ENCODE measurements around the gene CEACAM18. TPM values are rescaled to one million over a fixed set of nuclear protein-coding genes. Genes with fewer than 3 reads are reported as not detected.

Gene CEACAM18
- total and polyA plus RNA-seq, 2 donors (not counting 3 experiments of a cell fraction or from before 2014, with no cell fraction given) = not detected

DNA sequence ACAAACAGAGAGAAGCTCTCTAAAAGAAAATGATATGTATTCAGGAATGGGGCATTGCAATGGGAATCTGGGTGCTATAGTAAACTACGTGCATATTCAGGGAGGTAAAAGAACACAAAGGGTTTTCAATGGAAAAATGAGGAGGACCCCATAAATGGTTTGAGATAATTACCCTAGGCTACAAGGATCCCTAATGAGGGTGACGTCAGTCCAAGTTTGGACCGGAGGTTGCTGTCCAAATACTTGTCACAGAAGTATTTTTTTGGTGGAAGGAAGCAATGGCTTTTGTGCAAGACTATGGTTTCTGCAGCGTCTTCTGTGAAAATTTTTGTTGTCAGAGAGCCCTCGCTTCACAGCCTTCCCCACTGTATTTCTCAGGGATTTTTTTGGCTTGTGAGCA lies 995 bp upstream of the CEACAM18 start:
- H3K4me1 ChIP-seq (ENCODE audit: control insufficient read depth, extremely low read depth, insufficient read depth, low read length) = peaks cover 4% of the 10 kb centered on the region
- CTCF ChIA-PET = interaction anchor here (1.4 kb wide), 1 partner anchor 180 kb away, joined by 3 read pairs; no protein-coding TSS in a partner anchor
- no peaks in the 10 kb centered on the region for H3K27me3 ChIP-seq (ENCODE audit: control insufficient read depth in 2 of 2, insufficient read depth in 2 of 2, low read length in 2 of 2)
- H3K36me3 ChIP-seq (ENCODE audit: control insufficient read depth in 2 of 2, extremely low read depth in 1 of 2, insufficient read depth in 2 of 2, low read length in 2 of 2) = no peaks in the 10 kb centered on the region
- POLR2A ChIA-PET = no interaction called here
- H3K4me3 ChIP-seq (replicated peaks in 1 of 3; ENCODE audit: insufficient read depth in 1 of 3, low read depth in 1 of 3, low read length in 3 of 3) = no peak overlapping the region
- no peaks in the 10 kb centered on the region for H3K9me1 ChIP-seq (replicated peaks; ENCODE audit: control insufficient read depth, extremely low read depth, insufficient read depth, low read length)
- H3K9me3 ChIP-seq (replicated peaks; ENCODE audit: control insufficient read depth, insufficient read depth, low read length) = no peaks in the 10 kb centered on the region
- intact Hi-C loops (cut with micrococcal nuclease) = no loop called here
- H3K79me2 ChIP-seq (ENCODE audit: control insufficient read depth, insufficient read depth, low read length) = no peaks in the 10 kb centered on the region
- FAIRE-seq (no peak), DNase-seq (ENCODE audit: low read depth, low spot score) (no peak)
- BruUV-seq (replicated peaks) = no TSS peak
- TF ChIP-seq, protein P1, sequence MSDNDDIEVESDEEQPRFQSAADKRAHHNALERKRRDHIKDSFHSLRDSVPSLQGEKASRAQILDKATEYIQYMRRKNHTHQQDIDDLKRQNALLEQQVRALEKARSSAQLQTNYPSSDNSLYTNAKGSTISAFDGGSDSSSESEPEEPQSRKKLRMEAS (IDR thresholded peaks at IDR 0.05; ENCODE audit: insufficient read depth, insufficient read length) = no peak
- no peak for TF ChIP-seq EZH2 (IDR thresholded peaks at IDR 0.05; ENCODE audit: borderline replicate concordance, low read depth, low read length, severe bottlenecking)
- no peak for TF ChIP-seq POLR2AphosphoS5 (IDR thresholded peaks at IDR 0.05; ENCODE audit: insufficient read depth, low read depth, low read length)
- TF ChIP-seq MYC (IDR thresholded peaks at IDR 0.05; ENCODE audit: low read depth, low read length) = no peak
- TF ChIP-seq FOS (IDR thresholded peaks at IDR 0.05; ENCODE audit: borderline replicate concordance, insufficient read depth, low read length) = no peak
- no peak for TF ChIP-seq POLR2A (IDR thresholded peaks at IDR 0.05; ENCODE audit: low read depth, low read length)
- TF ChIP-seq, protein P2, sequence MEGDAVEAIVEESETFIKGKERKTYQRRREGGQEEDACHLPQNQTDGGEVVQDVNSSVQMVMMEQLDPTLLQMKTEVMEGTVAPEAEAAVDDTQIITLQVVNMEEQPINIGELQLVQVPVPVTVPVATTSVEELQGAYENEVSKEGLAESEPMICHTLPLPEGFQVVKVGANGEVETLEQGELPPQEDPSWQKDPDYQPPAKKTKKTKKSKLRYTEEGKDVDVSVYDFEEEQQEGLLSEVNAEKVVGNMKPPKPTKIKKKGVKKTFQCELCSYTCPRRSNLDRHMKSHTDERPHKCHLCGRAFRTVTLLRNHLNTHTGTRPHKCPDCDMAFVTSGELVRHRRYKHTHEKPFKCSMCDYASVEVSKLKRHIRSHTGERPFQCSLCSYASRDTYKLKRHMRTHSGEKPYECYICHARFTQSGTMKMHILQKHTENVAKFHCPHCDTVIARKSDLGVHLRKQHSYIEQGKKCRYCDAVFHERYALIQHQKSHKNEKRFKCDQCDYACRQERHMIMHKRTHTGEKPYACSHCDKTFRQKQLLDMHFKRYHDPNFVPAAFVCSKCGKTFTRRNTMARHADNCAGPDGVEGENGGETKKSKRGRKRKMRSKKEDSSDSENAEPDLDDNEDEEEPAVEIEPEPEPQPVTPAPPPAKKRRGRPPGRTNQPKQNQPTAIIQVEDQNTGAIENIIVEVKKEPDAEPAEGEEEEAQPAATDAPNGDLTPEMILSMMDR (IDR thresholded peaks at IDR 0.05; ENCODE audit: extremely low read depth in 1 of 2, insufficient read depth in 1 of 2, low read depth in 1 of 2, low read length in 2 of 2) = no peak
- no peak for TF ChIP-seq GATA2 (IDR thresholded peaks at IDR 0.05; ENCODE audit: insufficient read depth, insufficient read length, low read depth, low read length)
- TF ChIP-seq JUN (IDR thresholded peaks at IDR 0.05; ENCODE audit: borderline replicate concordance, insufficient read depth, insufficient read length, low read depth) = no peak
- no peak overlapping the region for H3K4me2 ChIP-seq (ENCODE audit: insufficient read depth, low read length)
- H3K27ac ChIP-seq (ENCODE audit: insufficient read depth, low read depth, low read length) = no peak overlapping the region
- dilution Hi-C loops (cut with MboI; ENCODE audit: extremely low pct_ligation_motif_present, low sequenced_read_pairs) = no loop called here
- no peaks in the 10 kb centered on the region for H4K20me1 ChIP-seq (replicated peaks; ENCODE audit: control insufficient read depth, extremely low read depth, insufficient read depth, low read length)
- no peak overlapping the region for H2AFZ ChIP-seq (ENCODE audit: low read depth, low read length)
- H3K9ac ChIP-seq (replicated peaks; ENCODE audit: extremely low read depth, insufficient read depth, low read length) = no peak overlapping the region
